HepG2 (cell line): ENCODE measurements around the gene PPP1R13L. TPM values are rescaled to one million over a fixed set of nuclear protein-coding genes. Genes with fewer than 3 reads are reported as not detected.

Source experiments
- MEIS2 ChIP-seq: sonication (generic); formaldehyde crosslinking; IDR thresholded peaks from 2 replicates; pipeline ENCODE4 v1.9.0; 2021; ENCODE audit warnings: mild to moderate bottlenecking, missing genetic modification reagents
- PAF1 ChIP-seq: IDR thresholded peaks from 2 replicates; pipeline ENCODE4 v1.6.1; 2016; ENCODE audit warnings: missing genetic modification reagents, missing compliant biosample characterization
- RARA ChIP-seq: IDR thresholded peaks from 2 replicates; pipeline ENCODE4 v1.6.1; 2016; ENCODE audit warnings: missing genetic modification reagents, missing compliant biosample characterization
- RBM22 ChIP-seq: fragments of 200-400 bp; formaldehyde crosslinking; optimal IDR thresholded peaks from 2 replicates; pipeline ENCODE3; 2017; ENCODE audit warnings: mild to moderate bottlenecking, low read length, moderate library complexity
- SCMH1 ChIP-seq: sonication (generic); formaldehyde crosslinking; IDR thresholded peaks from 2 replicates; pipeline ENCODE4 v1.9.0; 2021; ENCODE audit warnings: missing genetic modification reagents, mild to moderate bottlenecking, borderline replicate concordance
- TRIM24 ChIP-seq: sonication (generic); formaldehyde crosslinking; IDR thresholded peaks from 2 replicates; pipeline ENCODE4 v1.8.0; 2022; ENCODE audit warnings: mild to moderate bottlenecking, missing genetic modification reagents
- ZC3H13 ChIP-seq: sonication (generic); formaldehyde crosslinking; IDR thresholded peaks from 2 replicates; pipeline ENCODE4 v1.8.1; 2023; ENCODE audit warnings: mild to moderate bottlenecking, missing genetic modification reagents, moderate library complexity
- ZNF253 ChIP-seq: sonication (generic); formaldehyde crosslinking; IDR thresholded peaks from 2 replicates; pipeline ENCODE4 v1.8.0; 2022; ENCODE audit warnings: mild to moderate bottlenecking, missing genetic modification reagents, borderline replicate concordance
- ZNF383 ChIP-seq: sonication (generic); formaldehyde crosslinking; IDR thresholded peaks from 2 replicates; pipeline ENCODE4 v1.4.0; 2020; ENCODE audit warnings: missing genetic modification reagents, mild to moderate bottlenecking, borderline replicate concordance
- ZNF7 ChIP-seq: IDR thresholded peaks from 2 replicates; pipeline ENCODE4 v1.6.1; 2016; ENCODE audit warnings: missing biosample characterization, missing genetic modification reagents
- ZNF788 ChIP-seq: sonication (generic); formaldehyde crosslinking; IDR thresholded peaks from 2 replicates; pipeline ENCODE4 v1.5.0; 2020; ENCODE audit warnings: mild to moderate bottlenecking, missing genetic modification reagents, borderline replicate concordance
- ZNF816 ChIP-seq: sonication (generic); formaldehyde crosslinking; IDR thresholded peaks from 2 replicates; pipeline ENCODE4 v1.8.0; 2022; ENCODE audit warnings: missing genetic modification reagents, mild to moderate bottlenecking, borderline replicate concordance
- ZSCAN31 ChIP-seq: sonication (generic); formaldehyde crosslinking; IDR thresholded peaks from 2 replicates; pipeline ENCODE4 v1.5.0; 2020; ENCODE audit warnings: low read depth, mild to moderate bottlenecking, missing genetic modification reagents
- polyA plus RNA-seq, 8 experiments: library from polyadenylated mRNA; depleted of rRNA in 3 of 8; stranded (reverse) in 7 of 8; unstranded in 1 of 8; fragments of >200 nt; fragmentation: Illumina TruSeq in 4 of 8; extraction: Trizol in 4 of 8; gene quantifications; 2 replicates each; pipeline versions ENCODE4 v1.2.1 to v1.2.3, GENCODE V29; 2011 to 2016; ENCODE audit warnings: low read depth in 4 of 8, missing spikeins in 1 of 8, mixed read lengths in 1 of 8; ENCODE audit not compliant: insufficient read depth in 1 of 8
- total RNA-seq, 5 experiments: library from RNA; depleted of rRNA; stranded (reverse); fragments of >200 nt; fragmentation: Illumina TruSeq; extraction: Trizol; gene quantifications; 2 replicates each; pipeline ENCODE4 v1.2.3, GENCODE V29; 2016; ENCODE audit warnings: low read depth in 1 of 5
- TF ChIP-seq, protein P1 (sequence below): sonication (generic); formaldehyde crosslinking; IDR thresholded peaks from 2 replicates; pipeline ENCODE4 v1.8.1; 2023; ENCODE audit warnings: mild to moderate bottlenecking, missing genetic modification reagents, borderline replicate concordance
- TF ChIP-seq, protein P2 (sequence below): sonication (generic); formaldehyde crosslinking; IDR thresholded peaks from 2 replicates; pipeline ENCODE4 v1.4.0; 2020; ENCODE audit warnings: missing genetic modification reagents, mild to moderate bottlenecking, borderline replicate concordance
- TF ChIP-seq, protein P3 (sequence below): sonication (generic); formaldehyde crosslinking; IDR thresholded peaks from 2 replicates; pipeline ENCODE4 v1.5.1; 2020; ENCODE audit warnings: missing genetic modification reagents, mild to moderate bottlenecking, borderline replicate concordance
- TF ChIP-seq, protein P4 (sequence below): sonication (generic); formaldehyde crosslinking; IDR thresholded peaks from 2 replicates; pipeline ENCODE4 v1.5.1; 2020; ENCODE audit warnings: mild to moderate bottlenecking, missing genetic modification reagents, moderate library complexity

Gene PPP1R13L
- total and polyA plus RNA-seq, 2 of the 13 experiments (the other 11 are each of a cell fraction or from before 2014, with no cell fraction given) = 1.3 to 6.6 TPM

DNA sequence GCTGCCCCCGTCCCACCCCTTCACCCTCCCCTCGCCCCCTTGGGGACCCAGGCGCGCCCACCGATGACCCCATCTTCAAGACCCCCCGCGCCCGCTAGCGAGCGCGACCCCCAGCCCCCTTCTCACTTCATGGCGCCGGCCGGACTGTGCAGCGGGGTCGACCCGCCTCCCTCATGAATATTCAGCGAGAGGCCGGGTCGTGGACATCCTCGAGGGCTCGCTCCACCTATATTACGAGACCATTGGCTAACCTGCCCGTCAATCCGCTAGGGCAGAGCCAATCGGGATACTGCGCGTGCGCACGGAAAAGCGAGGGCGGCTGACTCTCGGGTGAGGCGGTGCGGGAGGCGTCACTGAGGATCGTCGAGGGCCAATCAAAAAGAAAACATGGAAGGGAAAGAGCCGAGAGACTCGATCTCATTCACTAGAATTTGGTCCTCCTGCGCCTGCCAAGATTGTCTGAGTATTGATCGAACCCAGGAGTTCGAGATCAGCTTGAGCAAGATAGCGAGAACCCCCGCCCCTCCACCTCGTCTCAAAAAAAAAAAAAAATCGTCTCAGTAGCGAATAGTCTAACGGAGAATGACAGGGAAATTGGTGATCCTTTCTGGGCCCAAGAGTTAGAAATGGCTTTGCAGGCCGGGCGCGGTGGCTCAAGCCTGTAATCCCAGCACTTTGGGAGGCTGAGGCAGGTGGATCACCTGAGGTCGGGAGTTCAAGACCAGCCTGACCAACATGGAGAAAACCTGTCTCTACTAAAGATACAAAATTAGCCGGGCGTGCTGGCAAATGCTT, 34.3 kb downstream of the PPP1R13L start, which contains the start of gene ERCC2 (continued):
- TF ChIP-seq, protein P1, sequence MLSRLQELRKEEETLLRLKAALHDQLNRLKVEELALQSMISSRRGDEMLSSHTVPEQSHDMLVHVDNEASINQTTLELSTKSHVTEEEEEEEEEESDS = no peak
- no peak for TF ChIP-seq ZC3H13
- TF ChIP-seq ZNF383 (CRISPR knock-in tag) = no peak
- no peak for TF ChIP-seq RBM22
- peak; percentile 48; the same call in 1 of the 2 replicates for TF ChIP-seq ZSCAN31 (CRISPR knock-in tag)
- no peak for TF ChIP-seq TRIM24
- 0 out of 2 replicates have a peak, but pooled peaks have one; percentile 22 for TF ChIP-seq ZNF788
- TF ChIP-seq ZNF253 (CRISPR knock-in tag) = no peak
- TF ChIP-seq, protein P2, sequence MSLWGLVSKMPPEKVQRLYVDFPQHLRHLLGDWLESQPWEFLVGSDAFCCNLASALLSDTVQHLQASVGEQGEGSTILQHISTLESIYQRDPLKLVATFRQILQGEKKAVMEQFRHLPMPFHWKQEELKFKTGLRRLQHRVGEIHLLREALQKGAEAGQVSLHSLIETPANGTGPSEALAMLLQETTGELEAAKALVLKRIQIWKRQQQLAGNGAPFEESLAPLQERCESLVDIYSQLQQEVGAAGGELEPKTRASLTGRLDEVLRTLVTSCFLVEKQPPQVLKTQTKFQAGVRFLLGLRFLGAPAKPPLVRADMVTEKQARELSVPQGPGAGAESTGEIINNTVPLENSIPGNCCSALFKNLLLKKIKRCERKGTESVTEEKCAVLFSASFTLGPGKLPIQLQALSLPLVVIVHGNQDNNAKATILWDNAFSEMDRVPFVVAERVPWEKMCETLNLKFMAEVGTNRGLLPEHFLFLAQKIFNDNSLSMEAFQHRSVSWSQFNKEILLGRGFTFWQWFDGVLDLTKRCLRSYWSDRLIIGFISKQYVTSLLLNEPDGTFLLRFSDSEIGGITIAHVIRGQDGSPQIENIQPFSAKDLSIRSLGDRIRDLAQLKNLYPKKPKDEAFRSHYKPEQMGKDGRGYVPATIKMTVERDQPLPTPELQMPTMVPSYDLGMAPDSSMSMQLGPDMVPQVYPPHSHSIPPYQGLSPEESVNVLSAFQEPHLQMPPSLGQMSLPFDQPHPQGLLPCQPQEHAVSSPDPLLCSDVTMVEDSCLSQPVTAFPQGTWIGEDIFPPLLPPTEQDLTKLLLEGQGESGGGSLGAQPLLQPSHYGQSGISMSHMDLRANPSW = no peak
- TF ChIP-seq, protein P3, sequence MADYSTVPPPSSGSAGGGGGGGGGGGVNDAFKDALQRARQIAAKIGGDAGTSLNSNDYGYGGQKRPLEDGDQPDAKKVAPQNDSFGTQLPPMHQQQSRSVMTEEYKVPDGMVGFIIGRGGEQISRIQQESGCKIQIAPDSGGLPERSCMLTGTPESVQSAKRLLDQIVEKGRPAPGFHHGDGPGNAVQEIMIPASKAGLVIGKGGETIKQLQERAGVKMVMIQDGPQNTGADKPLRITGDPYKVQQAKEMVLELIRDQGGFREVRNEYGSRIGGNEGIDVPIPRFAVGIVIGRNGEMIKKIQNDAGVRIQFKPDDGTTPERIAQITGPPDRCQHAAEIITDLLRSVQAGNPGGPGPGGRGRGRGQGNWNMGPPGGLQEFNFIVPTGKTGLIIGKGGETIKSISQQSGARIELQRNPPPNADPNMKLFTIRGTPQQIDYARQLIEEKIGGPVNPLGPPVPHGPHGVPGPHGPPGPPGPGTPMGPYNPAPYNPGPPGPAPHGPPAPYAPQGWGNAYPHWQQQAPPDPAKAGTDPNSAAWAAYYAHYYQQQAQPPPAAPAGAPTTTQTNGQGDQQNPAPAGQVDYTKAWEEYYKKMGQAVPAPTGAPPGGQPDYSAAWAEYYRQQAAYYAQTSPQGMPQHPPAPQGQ (CRISPR knock-in tag) = no peak
- no peak for TF ChIP-seq RARA (CRISPR knock-in tag)
- TF ChIP-seq, protein P4, sequence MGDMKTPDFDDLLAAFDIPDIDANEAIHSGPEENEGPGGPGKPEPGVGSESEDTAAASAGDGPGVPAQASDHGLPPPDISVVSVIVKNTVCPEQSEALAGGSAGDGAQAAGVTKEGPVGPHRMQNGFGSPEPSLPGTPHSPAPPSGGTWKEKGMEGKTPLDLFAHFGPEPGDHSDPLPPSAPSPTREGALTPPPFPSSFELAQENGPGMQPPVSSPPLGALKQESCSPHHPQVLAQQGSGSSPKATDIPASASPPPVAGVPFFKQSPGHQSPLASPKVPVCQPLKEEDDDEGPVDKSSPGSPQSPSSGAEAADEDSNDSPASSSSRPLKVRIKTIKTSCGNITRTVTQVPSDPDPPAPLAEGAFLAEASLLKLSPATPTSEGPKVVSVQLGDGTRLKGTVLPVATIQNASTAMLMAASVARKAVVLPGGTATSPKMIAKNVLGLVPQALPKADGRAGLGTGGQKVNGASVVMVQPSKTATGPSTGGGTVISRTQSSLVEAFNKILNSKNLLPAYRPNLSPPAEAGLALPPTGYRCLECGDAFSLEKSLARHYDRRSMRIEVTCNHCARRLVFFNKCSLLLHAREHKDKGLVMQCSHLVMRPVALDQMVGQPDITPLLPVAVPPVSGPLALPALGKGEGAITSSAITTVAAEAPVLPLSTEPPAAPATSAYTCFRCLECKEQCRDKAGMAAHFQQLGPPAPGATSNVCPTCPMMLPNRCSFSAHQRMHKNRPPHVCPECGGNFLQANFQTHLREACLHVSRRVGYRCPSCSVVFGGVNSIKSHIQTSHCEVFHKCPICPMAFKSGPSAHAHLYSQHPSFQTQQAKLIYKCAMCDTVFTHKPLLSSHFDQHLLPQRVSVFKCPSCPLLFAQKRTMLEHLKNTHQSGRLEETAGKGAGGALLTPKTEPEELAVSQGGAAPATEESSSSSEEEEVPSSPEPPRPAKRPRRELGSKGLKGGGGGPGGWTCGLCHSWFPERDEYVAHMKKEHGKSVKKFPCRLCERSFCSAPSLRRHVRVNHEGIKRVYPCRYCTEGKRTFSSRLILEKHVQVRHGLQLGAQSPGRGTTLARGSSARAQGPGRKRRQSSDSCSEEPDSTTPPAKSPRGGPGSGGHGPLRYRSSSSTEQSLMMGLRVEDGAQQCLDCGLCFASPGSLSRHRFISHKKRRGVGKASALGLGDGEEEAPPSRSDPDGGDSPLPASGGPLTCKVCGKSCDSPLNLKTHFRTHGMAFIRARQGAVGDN = peak; percentile 72
- no peak for TF ChIP-seq ZNF7
- TF ChIP-seq MEIS2 = no peak
- no peak for TF ChIP-seq PAF1 (CRISPR knock-in tag)
- TF ChIP-seq SCMH1 (CRISPR knock-in tag) = no peak
- no peak for TF ChIP-seq ZNF816 (CRISPR knock-in tag)
